GM12864 (cell line): Measurements from ENCODE around the gene GUCD1.

ENCODE experiments used
- DNase-seq: peaks from one replicate; pipeline ENCODE4 v3.0.0-alpha.2; 2011; ENCODE audit warnings: low read depth
- H3K4me3 ChIP-seq: 2 replicates; pipeline ENCODE4 v1.5.1; 2011; ENCODE audit warnings: mild to moderate bottlenecking, low read depth, low read length, control low read depth
- CTCF ChIP-seq: IDR thresholded peaks from 2 replicates; pipeline ENCODE4 v1.5.1; 2011; ENCODE audit warnings: low read depth, mild to moderate bottlenecking, moderate library complexity, low read length, control low read depth, inconsistent platforms; ENCODE audit errors: missing control alignments

The GUCD1 gene

GRCh38 chr22:24591286-24591830 is 36.4 kb upstream of the GUCD1 start:
- no peak overlapping the region for H3K4me3 ChIP-seq
- no peak for DNase-seq
- TF ChIP-seq CTCF: no peak

GRCh38 chr22:24590596-24591173 is 35.7 kb upstream of the GUCD1 start:
- no peak for TF ChIP-seq CTCF
- DNase-seq: no peak
- H3K4me3 ChIP-seq: no peak overlapping the region

- no peak for DNase-seq
- no peak for TF ChIP-seq CTCF
- no peak overlapping the region for H3K4me3 ChIP-seq
Measured at GRCh38 chr22:24589518-24590030, 34.6 kb upstream of the GUCD1 start.

- TF ChIP-seq CTCF: no peak
- no peak overlapping the region for H3K4me3 ChIP-seq
- no peak for DNase-seq
Measured at GRCh38 chr22:24588757-24589481, 34.0 kb upstream of the GUCD1 start.

- DNase-seq: no peak
- H3K4me3 ChIP-seq: no peak overlapping the region
- no peak for TF ChIP-seq CTCF
Measured at GRCh38 chr22:24588381-24588756, 33.4 kb upstream of the GUCD1 start.

GRCh38 chr22:24587948-24588347 is 33.0 kb upstream of the GUCD1 start:
- TF ChIP-seq CTCF: no peak
- DNase-seq: no peak
- H3K4me3 ChIP-seq: no peak overlapping the region
